ENCODE results near the gene PARD3B.

GRCh38 chr2:205237524-205237923 lies 692.2 kb downstream of the PARD3B start:
- no peak for TF ChIP-seq YY1 (IDR thresholded peaks at IDR 0.05; ENCODE audit: insufficient read depth, insufficient read length)
- TF ChIP-seq ZNF274 (IDR thresholded peaks at IDR 0.05; ENCODE audit: low read depth, low read length), result no peak
- TF ChIP-seq SUZ12 (IDR thresholded peaks at IDR 0.05; ENCODE audit: extremely low read depth, insufficient read depth, insufficient read length), result no peak

All from NT2/D1 (cell line).